Neural crest cell (in vitro differentiated cells): ENCODE results near the gene ZNF385A. TPM values are rescaled to one million over a fixed set of nuclear protein-coding genes. Genes with fewer than 3 reads are reported as not detected.

Source experiments
- DNase-seq: peaks from one replicate; pipeline ENCODE4 v3.0.0; 2021; ENCODE audit warnings: low read depth, mixed read lengths, low spot score
- H3K27ac Mint-ChIP-seq: one replicate; pipeline ENCODE4 v1.8.0; 2021; ENCODE audit warnings: mild to moderate bottlenecking, mixed read lengths; ENCODE audit not compliant: unreplicated experiment
- H3K27me3 Mint-ChIP-seq: 2 replicates; pipeline ENCODE4 v1.8.0; 2021; ENCODE audit warnings: low read depth, mild to moderate bottlenecking, mixed read lengths
- H3K36me3 Mint-ChIP-seq: 2 replicates; pipeline ENCODE4 v1.8.0; 2021; ENCODE audit warnings: low read depth, mild to moderate bottlenecking, mixed read lengths
- H3K4me1 Mint-ChIP-seq: 2 replicates; pipeline ENCODE4 v1.8.0; 2021; ENCODE audit warnings: mixed read lengths
- H3K4me3 Mint-ChIP-seq: one replicate; pipeline ENCODE4 v1.8.0; 2021; ENCODE audit warnings: mild to moderate bottlenecking, mixed read lengths
- H3K9me3 Mint-ChIP-seq: 2 replicates; pipeline ENCODE4 v1.8.0; 2021; ENCODE audit warnings: mixed read lengths
- total RNA-seq: library from RNA; stranded (reverse); gene quantifications from 2 replicates; pipeline ENCODE4 v1.2.1, GENCODE V29; 2021
- TF ChIP-seq, protein P1 (sequence below): fragments of 200-600 bp; sonication (generic); conservative IDR thresholded peaks from 2 replicates; pipeline ENCODE4 v1.5.0; 2021; ENCODE audit warnings: antibody characterized with exemption, mild to moderate bottlenecking

ZNF385A gene
- total RNA-seq, 1 donor from 2014 or later: 20.3 TPM

DNA sequence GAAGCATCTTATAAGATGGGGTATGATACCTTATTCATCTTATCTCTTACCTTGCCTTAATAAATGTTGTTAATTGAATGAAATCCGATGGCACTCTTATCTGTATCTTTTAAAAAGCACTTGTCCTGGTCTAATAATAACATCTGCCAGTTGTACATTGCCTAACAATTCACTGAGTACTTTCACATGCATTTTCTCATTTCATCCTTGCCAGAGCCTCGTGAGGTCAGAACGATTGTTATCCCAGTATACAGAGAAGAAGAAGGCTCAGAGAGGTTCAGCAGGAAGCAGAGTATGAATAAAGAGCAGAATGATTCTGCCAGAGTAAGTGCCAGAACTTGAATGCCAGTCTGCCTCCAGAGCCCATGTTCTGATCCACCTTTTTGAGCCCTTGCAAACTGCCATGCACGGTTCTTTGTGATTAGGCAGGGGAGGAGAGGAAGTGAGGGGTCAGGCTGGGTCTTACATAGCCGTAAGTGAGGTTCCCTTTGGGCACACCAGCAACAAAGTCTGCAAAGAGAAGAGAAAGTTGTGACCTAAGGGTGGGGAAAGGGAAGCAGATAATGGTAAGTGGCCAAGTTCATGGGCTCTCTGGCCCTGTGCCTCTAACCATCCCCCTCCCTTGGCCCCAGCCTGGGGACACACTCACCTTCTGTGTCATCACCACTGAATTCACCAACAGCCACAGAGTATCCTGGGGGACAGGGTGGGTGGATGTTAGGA lies 22.8 kb upstream of the ZNF385A start:
- H3K4me1 Mint-ChIP-seq: no peaks in the 10 kb centered on the region
- no peak overlapping the region for H3K4me3 Mint-ChIP-seq
- H3K27me3 Mint-ChIP-seq: no peaks in the 10 kb centered on the region
- TF ChIP-seq, protein P1, sequence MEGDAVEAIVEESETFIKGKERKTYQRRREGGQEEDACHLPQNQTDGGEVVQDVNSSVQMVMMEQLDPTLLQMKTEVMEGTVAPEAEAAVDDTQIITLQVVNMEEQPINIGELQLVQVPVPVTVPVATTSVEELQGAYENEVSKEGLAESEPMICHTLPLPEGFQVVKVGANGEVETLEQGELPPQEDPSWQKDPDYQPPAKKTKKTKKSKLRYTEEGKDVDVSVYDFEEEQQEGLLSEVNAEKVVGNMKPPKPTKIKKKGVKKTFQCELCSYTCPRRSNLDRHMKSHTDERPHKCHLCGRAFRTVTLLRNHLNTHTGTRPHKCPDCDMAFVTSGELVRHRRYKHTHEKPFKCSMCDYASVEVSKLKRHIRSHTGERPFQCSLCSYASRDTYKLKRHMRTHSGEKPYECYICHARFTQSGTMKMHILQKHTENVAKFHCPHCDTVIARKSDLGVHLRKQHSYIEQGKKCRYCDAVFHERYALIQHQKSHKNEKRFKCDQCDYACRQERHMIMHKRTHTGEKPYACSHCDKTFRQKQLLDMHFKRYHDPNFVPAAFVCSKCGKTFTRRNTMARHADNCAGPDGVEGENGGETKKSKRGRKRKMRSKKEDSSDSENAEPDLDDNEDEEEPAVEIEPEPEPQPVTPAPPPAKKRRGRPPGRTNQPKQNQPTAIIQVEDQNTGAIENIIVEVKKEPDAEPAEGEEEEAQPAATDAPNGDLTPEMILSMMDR: no peak
- no peak for DNase-seq
- H3K9me3 Mint-ChIP-seq: no peaks in the 10 kb centered on the region
- no peak overlapping the region for H3K27ac Mint-ChIP-seq
- peaks cover 5% of the 10 kb centered on the region for H3K36me3 Mint-ChIP-seq

DNA sequence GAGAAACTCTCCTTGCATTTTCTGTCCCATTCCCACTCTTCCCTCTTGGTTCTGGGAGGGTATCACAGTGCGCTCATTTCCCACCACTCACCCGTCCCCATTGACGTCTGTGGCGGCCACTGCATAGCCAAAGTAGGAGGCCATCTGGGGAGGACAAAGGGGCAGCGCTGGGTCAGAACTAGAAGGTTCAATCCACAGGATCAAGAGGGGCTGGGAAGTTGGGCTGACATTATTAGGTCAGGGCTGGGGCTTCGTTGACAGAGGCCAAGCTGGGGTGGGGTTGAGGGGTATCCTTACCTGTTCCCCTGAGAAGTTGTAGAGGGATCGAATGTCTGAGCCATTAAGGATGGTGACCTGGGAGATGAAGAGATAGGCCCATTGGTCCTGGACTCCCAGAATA lies 21.0 kb upstream of the ZNF385A start:
- H3K27me3 Mint-ChIP-seq: no peaks in the 10 kb centered on the region
- TF ChIP-seq, protein P1: no peak
- no peak overlapping the region for H3K27ac Mint-ChIP-seq
- no peak for DNase-seq
- H3K36me3 Mint-ChIP-seq: peaks cover 5% of the 10 kb centered on the region
- H3K4me3 Mint-ChIP-seq: no peak overlapping the region
- H3K4me1 Mint-ChIP-seq: no peaks in the 10 kb centered on the region
- H3K9me3 Mint-ChIP-seq: no peaks in the 10 kb centered on the region

DNA sequence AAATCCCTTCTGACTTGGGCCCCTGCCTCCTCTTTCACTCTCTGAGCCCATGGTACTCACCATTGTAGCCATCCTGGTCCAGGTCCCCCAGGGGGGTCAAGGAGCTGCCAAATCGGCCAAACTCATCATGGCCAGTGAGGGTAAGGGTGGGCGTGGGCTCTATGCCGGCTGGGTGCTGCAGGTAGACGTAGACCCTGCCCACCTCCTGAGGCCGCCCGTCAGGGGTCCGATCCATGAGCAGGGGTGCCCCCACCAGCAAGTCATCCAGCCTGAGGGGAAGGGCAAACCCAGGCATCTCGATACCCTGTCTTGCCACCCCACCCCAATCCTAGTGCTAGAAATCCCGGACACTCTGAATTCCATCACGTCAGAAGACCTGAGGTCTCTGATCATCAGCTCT lies 20.6 kb upstream of the ZNF385A start:
- Mint-ChIP-seq H3K36me3 (peaks cover 5% of the 10 kb centered on the region), H3K27ac (no peak overlapping the region), H3K4me1 (no peaks in the 10 kb centered on the region), H3K4me3 (no peak overlapping the region), H3K27me3 (no peaks in the 10 kb centered on the region), H3K9me3 (no peaks in the 10 kb centered on the region)
- no peak for DNase-seq
- TF ChIP-seq, protein P1: no peak

DNA sequence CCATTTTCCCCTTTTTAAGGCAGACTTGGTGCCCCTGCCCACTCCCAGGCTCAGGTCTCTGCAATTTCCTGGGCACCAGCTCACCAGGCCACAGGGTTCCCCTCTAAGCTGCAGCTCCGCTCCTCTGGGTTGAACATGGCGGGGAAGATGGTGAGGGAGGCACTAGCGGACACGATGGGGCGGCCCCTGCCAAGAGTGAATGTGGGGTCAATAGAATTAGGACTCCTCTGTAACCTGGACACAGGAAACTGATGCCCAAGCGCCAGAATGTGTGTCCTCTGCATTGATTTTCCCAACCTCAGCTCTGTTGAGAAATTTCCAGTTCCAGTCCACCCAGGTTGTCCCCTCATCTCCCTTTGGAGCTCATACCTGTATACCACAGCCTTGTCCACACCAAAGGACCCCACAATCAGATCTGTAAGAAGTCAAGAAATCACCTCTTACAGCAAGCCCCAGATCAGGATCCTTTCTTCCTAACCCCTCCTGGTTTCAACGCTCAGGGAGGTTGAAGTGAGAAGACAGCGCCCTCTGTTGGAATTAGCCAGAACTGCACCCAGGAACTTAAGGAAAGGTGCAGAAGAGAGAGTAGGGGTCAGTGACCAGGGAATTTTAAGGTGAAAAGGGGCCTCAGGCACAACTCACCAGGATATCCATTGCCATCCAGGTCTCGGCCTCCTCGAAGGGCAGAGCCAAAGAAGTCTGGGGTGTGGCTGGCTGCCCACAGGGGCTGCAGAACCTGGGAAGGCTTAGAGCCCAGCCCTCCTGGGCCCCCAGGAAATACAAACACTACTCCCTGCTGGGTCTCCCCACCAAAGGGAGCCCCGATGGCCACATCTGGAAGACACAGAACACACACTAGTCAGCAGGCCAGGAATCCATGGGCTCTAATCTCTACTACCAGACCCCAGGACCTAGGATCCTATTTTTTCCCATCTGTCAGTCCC lies 19.8 kb upstream of the ZNF385A start:
- no peak overlapping the region for H3K4me3 Mint-ChIP-seq
- TF ChIP-seq, protein P1: peak; percentile 86
- no peaks in the 10 kb centered on the region for H3K27me3 Mint-ChIP-seq
- no peak overlapping the region for H3K27ac Mint-ChIP-seq
- H3K36me3 Mint-ChIP-seq: peaks cover 5% of the 10 kb centered on the region
- peak; percentile 72 for DNase-seq
- H3K9me3 Mint-ChIP-seq: no peaks in the 10 kb centered on the region
- H3K4me1 Mint-ChIP-seq: no peaks in the 10 kb centered on the region

DNA sequence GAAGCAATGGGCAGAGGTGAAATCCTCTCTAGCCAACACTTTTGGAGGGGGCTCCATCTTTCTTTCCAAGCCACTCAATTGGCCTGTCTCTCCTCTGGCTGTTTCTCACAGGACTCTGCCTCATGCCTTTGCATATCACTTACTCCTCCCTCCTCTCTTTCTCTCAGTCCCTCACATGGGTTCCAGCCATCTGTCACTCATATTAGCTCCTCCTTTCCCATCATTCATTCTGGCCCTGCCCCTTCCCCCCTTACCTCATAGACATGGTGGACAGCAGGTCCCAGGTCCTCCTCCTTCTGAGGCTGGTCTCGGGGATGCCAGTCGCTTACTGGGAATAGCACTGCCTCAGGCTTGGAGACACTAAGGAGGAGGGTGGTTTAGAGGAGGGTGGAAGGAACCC lies 16.6 kb upstream of the ZNF385A start:
- H3K4me1 Mint-ChIP-seq: no peaks in the 10 kb centered on the region

More for the DNA sequence above, 16.6 kb upstream of the ZNF385A start:
- no peak for DNase-seq
- TF ChIP-seq, protein P1: no peak
- Mint-ChIP-seq H3K36me3 (peaks cover 4% of the 10 kb centered on the region), H3K27me3 (no peaks in the 10 kb centered on the region), H3K27ac (no peak overlapping the region), H3K4me3 (no peak overlapping the region), H3K9me3 (no peaks in the 10 kb centered on the region)
